ENCODE measurements around the gene RNU1-3. TPM values are rescaled to one million over a fixed set of nuclear protein-coding genes. Genes with fewer than 3 reads are reported as not detected.
"Not testable (repeated sequence)": the region's sequence is repeated elsewhere in the genome, so short reads cannot be mapped to it uniquely, and the experiment has no call there.

Gene RNU1-3
- under 1 TPM in 3 of 4 donors, not detected in 1; under 0.01 TPM for total RNA-seq

- H3K4me3 ChIP-seq (ENCODE audit: low read depth, poor library complexity, severe bottlenecking); intact Hi-C loops (cut with DNase I; ENCODE audit: low total_unique reads); DNase-seq (ENCODE audit: low spot score in 2 of 2): not testable (repeated sequence)
- WGBS, 2 donors: no CpG with 5 or more reads among the region's 45 CpGs
Measured at GRCh38 chr1:16666502-16667413, at the start of gene RNU1-3. RNU1-3 (minus strand) TSS chr1:16666948.

GRCh38 chr1:16713480-16713879 lies 46.7 kb upstream of the RNU1-3 start:
- WGBS, 2 donors: 76 to 84% methylated on average over 4 of the region's 10 CpGs
- DNase-seq (ENCODE audit: low spot score in 2 of 2); intact Hi-C loops (cut with DNase I; ENCODE audit: low total_unique reads); H3K4me3 ChIP-seq (ENCODE audit: low read depth, poor library complexity, severe bottlenecking): not testable (repeated sequence)

GRCh38 chr1:16712984-16713383 lies 46.2 kb upstream of the RNU1-3 start:
- H3K4me3 ChIP-seq (ENCODE audit: low read depth, poor library complexity, severe bottlenecking); DNase-seq (ENCODE audit: low spot score in 2 of 2); intact Hi-C loops (cut with DNase I; ENCODE audit: low total_unique reads): not testable (repeated sequence)
- WGBS, 2 donors: 89 to 98% methylated on average over 3 of the region's 6 CpGs

- WGBS, 2 donors: 57 to 58% methylated on average over 10 to 13 of the region's 14 CpGs
- intact Hi-C loops (cut with DNase I; ENCODE audit: low total_unique reads); H3K4me3 ChIP-seq (ENCODE audit: low read depth, poor library complexity, severe bottlenecking); DNase-seq (ENCODE audit: low spot score in 2 of 2): not testable (repeated sequence)
Measured at GRCh38 chr1:16712582-16712981, 45.8 kb upstream of the RNU1-3 start.

- intact Hi-C loops (cut with DNase I; ENCODE audit: low total_unique reads); DNase-seq (ENCODE audit: low spot score in 2 of 2); H3K4me3 ChIP-seq (ENCODE audit: low read depth, poor library complexity, severe bottlenecking): not testable (repeated sequence)
- WGBS, 2 donors: 80 to 90% methylated on average over 2 of the region's 5 CpGs
Measured at GRCh38 chr1:16712131-16712530, 45.4 kb upstream of the RNU1-3 start.

GRCh38 chr1:16710618-16711017 lies 43.9 kb upstream of the RNU1-3 start:
- H3K4me3 ChIP-seq (ENCODE audit: low read depth, poor library complexity, severe bottlenecking); DNase-seq (ENCODE audit: low spot score in 2 of 2); intact Hi-C loops (cut with DNase I; ENCODE audit: low total_unique reads): not testable (repeated sequence)
- 78% methylated on average over 5 of the region's 13 CpGs; no CpG with 5 or more reads in 1 of the 2 donors for WGBS, 2 donors

- DNase-seq (ENCODE audit: low spot score in 2 of 2); intact Hi-C loops (cut with DNase I; ENCODE audit: low total_unique reads); H3K4me3 ChIP-seq (ENCODE audit: low read depth, poor library complexity, severe bottlenecking): not testable (repeated sequence)
- WGBS, 2 donors: 17 to 25% methylated on average over 1 to 2 of the region's 3 CpGs
Measured at GRCh38 chr1:16709659-16710087, 42.9 kb upstream of the RNU1-3 start.

GRCh38 chr1:16708704-16709103 lies 42.0 kb upstream of the RNU1-3 start:
- H3K4me3 ChIP-seq (ENCODE audit: low read depth, poor library complexity, severe bottlenecking); intact Hi-C loops (cut with DNase I; ENCODE audit: low total_unique reads); DNase-seq (ENCODE audit: low spot score in 2 of 2): not testable (repeated sequence)
- no CpG with 5 or more reads among the region's 6 CpGs for WGBS, 2 donors

GRCh38 chr1:16707130-16708093 lies 40.7 kb upstream of the RNU1-3 start:
- DNase-seq (ENCODE audit: low spot score in 2 of 2); intact Hi-C loops (cut with DNase I; ENCODE audit: low total_unique reads); H3K4me3 ChIP-seq (ENCODE audit: low read depth, poor library complexity, severe bottlenecking): not testable (repeated sequence)
- 1 to 9% methylated on average over 22 of the region's 99 CpGs for WGBS, 2 donors

- WGBS, 2 donors: 87 to 89% methylated on average over 3 to 4 of the region's 6 CpGs
- intact Hi-C loops (cut with DNase I; ENCODE audit: low total_unique reads); DNase-seq (ENCODE audit: low spot score in 2 of 2); H3K4me3 ChIP-seq (ENCODE audit: low read depth, poor library complexity, severe bottlenecking): not testable (repeated sequence)
Measured at GRCh38 chr1:16706302-16706701, 39.6 kb upstream of the RNU1-3 start.

GRCh38 chr1:16704502-16705100 lies 37.9 kb upstream of the RNU1-3 start:
- H3K4me3 ChIP-seq (ENCODE audit: low read depth, poor library complexity, severe bottlenecking); DNase-seq (ENCODE audit: low spot score in 2 of 2); intact Hi-C loops (cut with DNase I; ENCODE audit: low total_unique reads): not testable (repeated sequence)
- 60% methylated on average over 1 of the region's 16 CpGs; no CpG with 5 or more reads in 1 of the 2 donors for WGBS, 2 donors

GRCh38 chr1:16704076-16704475 lies 37.3 kb upstream of the RNU1-3 start:
- intact Hi-C loops (cut with DNase I; ENCODE audit: low total_unique reads); H3K4me3 ChIP-seq (ENCODE audit: low read depth, poor library complexity, severe bottlenecking); DNase-seq (ENCODE audit: low spot score in 2 of 2): not testable (repeated sequence)
- WGBS, 2 donors: 47 to 49% methylated on average over 3 to 5 of the region's 13 CpGs

- WGBS, 2 donors: 30 to 50% methylated on average over 1 to 3 of the region's 5 CpGs
- H3K4me3 ChIP-seq (ENCODE audit: low read depth, poor library complexity, severe bottlenecking); DNase-seq (ENCODE audit: low spot score in 2 of 2); intact Hi-C loops (cut with DNase I; ENCODE audit: low total_unique reads): not testable (repeated sequence)
Measured at GRCh38 chr1:16703602-16704001, 36.9 kb upstream of the RNU1-3 start.

- H3K4me3 ChIP-seq (ENCODE audit: low read depth, poor library complexity, severe bottlenecking); DNase-seq (ENCODE audit: low spot score in 2 of 2); intact Hi-C loops (cut with DNase I; ENCODE audit: low total_unique reads): not testable (repeated sequence)
- WGBS, 2 donors: 10% methylated on average over 1 to 2 of the region's 7 CpGs
Measured at GRCh38 chr1:16703141-16703540, 36.4 kb upstream of the RNU1-3 start.

Data from lower leg skin (tissue), 4 donors.